Lung (tissue), 12 donors: Measurements from ENCODE around the gene KPTN. TPM values are rescaled to one million over a fixed set of nuclear protein-coding genes. Genes with fewer than 3 reads are reported as not detected.

Source experiments
- ATAC-seq: fragments of 200-7000 bp; cut with Tn5 transposase; one replicate; pipeline ENCODE4 v1.9.1; 2020; ENCODE audit warnings: moderate number of reproducible peaks; ENCODE audit not compliant: insufficient read depth, low FRiP score
- DNase-seq, 3 donors: peaks; one replicate each; pipeline ENCODE4 v3.0.0-alpha.2; 2013 to 2017
- H3K27ac ChIP-seq, 2 donors: one replicate each; pipeline ENCODE4 v1.5.1; 2013; ENCODE audit warnings: mild to moderate bottlenecking in 2 of 2, moderate library complexity in 2 of 2, control low read depth in 1 of 2, inconsistent platforms in 1 of 2, low read depth in 1 of 2, low read length in 1 of 2
- H3K27me3 ChIP-seq, 3 donors: one replicate each; pipeline ENCODE4 v1.5.1; 2013; ENCODE audit warnings: low read length in 2 of 3; ENCODE audit not compliant: control insufficient read depth in 3 of 3, insufficient read depth in 3 of 3
- H3K36me3 ChIP-seq, 4 donors: one replicate each; pipeline ENCODE4 v1.5.1; 2013; ENCODE audit warnings: low read length in 4 of 4, mild to moderate bottlenecking in 1 of 4, moderate library complexity in 1 of 4; ENCODE audit not compliant: control insufficient read depth in 4 of 4, insufficient read depth in 4 of 4
- H3K4me1 ChIP-seq, 5 donors: one replicate each; pipeline ENCODE4 v1.5.1; 2013; ENCODE audit warnings: low read length in 5 of 5, mild to moderate bottlenecking in 2 of 5, moderate library complexity in 1 of 5; ENCODE audit not compliant: control insufficient read depth in 5 of 5, insufficient read depth in 5 of 5
- H3K4me3 ChIP-seq: one replicate; pipeline ENCODE4 v1.5.1; 2013; ENCODE audit warnings: mild to moderate bottlenecking, control low read depth, moderate library complexity
- H3K9ac ChIP-seq, 2 donors: one replicate each; pipeline ENCODE4 v1.5.1; 2013; ENCODE audit warnings: low read length in 2 of 2, control low read depth in 1 of 2; ENCODE audit not compliant: insufficient read depth in 1 of 2
- H3K9me3 ChIP-seq, 4 donors: one replicate each; pipeline ENCODE4 v1.5.1; 2013; ENCODE audit warnings: low read length in 3 of 4, mild to moderate bottlenecking in 1 of 4, moderate library complexity in 1 of 4; ENCODE audit not compliant: control insufficient read depth in 4 of 4, insufficient read depth in 3 of 4
- CTCF ChIP-seq: IDR thresholded peaks from 2 replicates; pipeline ENCODE4 v1.5.1; 2012; ENCODE audit warnings: mild to moderate bottlenecking; ENCODE audit errors: control extremely low read depth, extremely low read depth
- WGBS, 2 donors: extraction: QIAGEN DNeasy Blood & Tissue Kit; methylation state at CpG; one replicate each; pipeline ENCODE4 v1.1.7; 2013; 5-methylcytosine and 5-hydroxymethylcytosine counted together
- polyA plus RNA-seq, 2 donors: library from polyadenylated mRNA; stranded (reverse); fragments of 200-250 nt; gene quantifications; one replicate each; pipeline ENCODE4 v1.2.1, GENCODE V29; 2013
- total RNA-seq, 2 donors: library from RNA; depleted of rRNA in 1 of 2; stranded (reverse); fragments of >200 nt in 1 of 2; gene quantifications; one replicate each; pipeline ENCODE4 v1.2.1, GENCODE V29; 2014 to 2021
- donor health status: control.
- donor health status: control.
- donor health status: Bipolar disorder and iron deficiency.
- donor health status: healthy.
- donor health status: DM: yes; HTN: yes; CAD: no.

The KPTN gene
- total and polyA plus RNA-seq, 4 donors, result 4.6 to 15.7 (median 12.9) TPM

- H3K27ac ChIP-seq, result no peak overlapping the region
- H3K9ac ChIP-seq, result no peak overlapping the region
- TF ChIP-seq CTCF, result no peak
- peaks cover 0 to 48% (median 43%) of the 10 kb centered on the region in 3 donors for H3K27me3 ChIP-seq
- H3K9me3 ChIP-seq, result peaks cover 0 to 18% (median 8%) of the 10 kb centered on the region in 4 donors
- ATAC-seq (no peak), DNase-seq (no peak)
- 28 to 31% methylated on average over 77 of the region's 77 CpGs for WGBS, 2 donors
- H3K4me1 ChIP-seq, result peaks cover 0 to 2% (median 0%) of the 10 kb centered on the region in 5 donors
- H3K36me3 ChIP-seq, result no peaks in the 10 kb centered on the region
- H3K4me3 ChIP-seq, result no peak overlapping the region
Measured at GRCh38 chr19:47456721-47457474, 27.1 kb downstream of the KPTN start.

GRCh38 chr19:47450478-47450877 is 33.5 kb downstream of the KPTN start:
- Histone ChIP-seq H3K4me3 (no peak overlapping the region), H3K27ac (no peak overlapping the region), H3K9ac (no peak overlapping the region), H3K9me3 (peaks cover 0 to 20% (median 2%) of the 10 kb centered on the region in 4 donors), H3K4me1 (peaks cover 0 to 17% (median 3%) of the 10 kb centered on the region in 5 donors), H3K27me3 (peaks cover 0 to 50% (median 17%) of the 10 kb centered on the region in 3 donors), H3K36me3 (no peaks in the 10 kb centered on the region)
- TF ChIP-seq CTCF, result no peak
- DNase-seq, result no peak
- no peak for ATAC-seq
- WGBS, 2 donors, result 60 to 71% methylated on average over 7 of the region's 7 CpGs

- Histone ChIP-seq H3K27me3 (peaks cover 7 to 62% (median 27%) of the 10 kb centered on the region in 3 donors), H3K9ac (no peak overlapping the region), H3K9me3 (peaks cover 0 to 25% (median 0%) of the 10 kb centered on the region in 4 donors), H3K4me1 (peaks cover 0 to 26% (median 3%) of the 10 kb centered on the region in 5 donors), H3K36me3 (no peaks in the 10 kb centered on the region), H3K4me3 (no peak overlapping the region), H3K27ac (no peak overlapping the region)
- ATAC-seq (no peak), DNase-seq (no peak)
- TF ChIP-seq CTCF, result no peak
- WGBS, 2 donors, result 22 to 25% methylated on average over 9 of the region's 9 CpGs
Measured at GRCh38 chr19:47448360-47448727, 35.7 kb downstream of the KPTN start.
